VCaP (cell line): ENCODE measurements around the gene WDR89.

ENCODE experiments used
- H3K27ac ChIP-seq: fragments of 450-650 bp; 2 replicates; pipeline ENCODE4 v1.5.1; 2017
- CTCF ChIP-seq: fragments of 450-650 bp; conservative IDR thresholded peaks from 2 replicates; pipeline ENCODE4 v1.5.1; 2017; ENCODE audit warnings: mild to moderate bottlenecking, moderate library complexity

Gene WDR89

GRCh38 chr14:63641473-63642228 is at the start of gene WDR89:
WDR89 (minus strand) TSS chr14:63641871; CDS start chr14:63599942, 41,929 bp downstream.
- H3K27ac ChIP-seq: peak within 1 kb of the TSS; percentile 92
- TF ChIP-seq CTCF: peak; percentile 84

GRCh38 chr14:63689132-63689531 is 47.5 kb upstream of the WDR89 start:
- H3K27ac ChIP-seq: no peak overlapping the region
- TF ChIP-seq CTCF: no peak

- no peak overlapping the region for H3K27ac ChIP-seq
- TF ChIP-seq CTCF: no peak
These were observed 45.3 kb upstream of the WDR89 start for GRCh38 chr14:63686926-63687325.

GRCh38 chr14:63685401-63685800 is 43.7 kb upstream of the WDR89 start:
- no peak for TF ChIP-seq CTCF
- no peak overlapping the region for H3K27ac ChIP-seq

GRCh38 chr14:63682727-63683593 is 41.3 kb upstream of the WDR89 start:
- H3K27ac ChIP-seq: peak overlapping the region; percentile 55
- no peak for TF ChIP-seq CTCF

GRCh38 chr14:63678536-63678935 is 36.9 kb upstream of the WDR89 start:
- H3K27ac ChIP-seq: peak overlapping the region; percentile 85
- no peak for TF ChIP-seq CTCF

GRCh38 chr14:63677891-63678379 is 36.3 kb upstream of the WDR89 start:
- peak overlapping the region; percentile 85 for H3K27ac ChIP-seq
- TF ChIP-seq CTCF: no peak
